HFFc6 (cell line): ENCODE results near the gene SEC61A2. TPM values are rescaled to one million over a fixed set of nuclear protein-coding genes. Genes with fewer than 3 reads are reported as not detected.
A peak's percentile ranks its signal among the peaks of the same experiment; 100 is the strongest.

Experiments
- DNase-seq: peaks from one replicate; pipeline ENCODE4 v3.0.0-alpha.2; 2018
- H3K27ac Mint-ChIP-seq: 2 replicates; pipeline ENCODE4 v1.8.0; 2020; ENCODE audit warnings: mild to moderate bottlenecking, mixed read lengths
- H3K27me3 Mint-ChIP-seq: 2 replicates; pipeline ENCODE4 v1.8.0; 2021; ENCODE audit warnings: mild to moderate bottlenecking, moderate library complexity, mixed read lengths; ENCODE audit not compliant: insufficient read depth
- H3K36me3 Mint-ChIP-seq: 2 replicates; pipeline ENCODE4 v1.8.0; 2021; ENCODE audit warnings: low read depth, mixed read lengths
- H3K4me1 Mint-ChIP-seq: 2 replicates; pipeline ENCODE4 v1.8.0; 2020; ENCODE audit warnings: low read depth, mixed read lengths
- H3K4me3 Mint-ChIP-seq: 2 replicates; pipeline ENCODE4 v1.8.0; 2020; ENCODE audit warnings: mild to moderate bottlenecking, moderate library complexity, mixed read lengths
- H3K9me3 Mint-ChIP-seq: 2 replicates; pipeline ENCODE4 v1.8.0; 2020; ENCODE audit warnings: mild to moderate bottlenecking, mixed read lengths
- CTCF ChIP-seq: fragments of 200-600 bp; sonication (generic); IDR thresholded peaks from 2 replicates; pipeline ENCODE4 v1.5.0; 2021; ENCODE audit warnings: antibody characterized with exemption, mild to moderate bottlenecking
- total RNA-seq, 6 experiments: library from RNA; stranded (reverse); fragmentation: NEBNext Ultra II Directional; extraction: Animal tissue kit (Norgen Biotek cat#: 25700); gene quantifications; 2 replicates in 1 of 6; 3 replicates in 5 of 6; pipeline ENCODE4 v1.2.3, GENCODE V29; 2021

The SEC61A2 gene
- total RNA-seq, 6 experiments from 2014 or later, result 9.3 to 11.2 (median 10.6) TPM

GRCh38 chr10:12097791-12098190 lies 31.7 kb upstream of the SEC61A2 start:
- peak; percentile 37 for DNase-seq
- TF ChIP-seq CTCF, result no peak
- Mint-ChIP-seq H3K4me1 (peaks cover 11% of the 10 kb centered on the region), H3K4me3 (no peak overlapping the region), H3K27me3 (no peaks in the 10 kb centered on the region; the same call in 1 of the 2 replicates), H3K36me3 (no peaks in the 10 kb centered on the region; the same call in 1 of the 2 replicates), H3K9me3 (no peaks in the 10 kb centered on the region), H3K27ac (no peak overlapping the region; the same call in 1 of the 2 replicates)

- no peaks in the 10 kb centered on the region for H3K9me3 Mint-ChIP-seq
- peaks cover 3% of the 10 kb centered on the region; the same call in 1 of the 2 replicates for H3K36me3 Mint-ChIP-seq
- H3K4me1 Mint-ChIP-seq, result peaks cover 11% of the 10 kb centered on the region
- H3K4me3 Mint-ChIP-seq, result no peak overlapping the region
- no peaks in the 10 kb centered on the region; the same call in 1 of the 2 replicates for H3K27me3 Mint-ChIP-seq
- DNase-seq, result no peak
- no peak overlapping the region for H3K27ac Mint-ChIP-seq
- no peak for TF ChIP-seq CTCF
Measured at GRCh38 chr10:12098966-12099365, 30.5 kb upstream of the SEC61A2 start.

- Mint-ChIP-seq H3K27ac (no peak overlapping the region), H3K4me3 (no peak overlapping the region), H3K27me3 (no peaks in the 10 kb centered on the region), H3K9me3 (no peaks in the 10 kb centered on the region), H3K4me1 (no peaks in the 10 kb centered on the region), H3K36me3 (peaks cover 5% of the 10 kb centered on the region; the same call in 1 of the 2 replicates)
- no peak for DNase-seq
- no peak for TF ChIP-seq CTCF
Measured at GRCh38 chr10:12103802-12104201, 25.7 kb upstream of the SEC61A2 start.

- no peak overlapping the region for H3K27ac Mint-ChIP-seq
- no peak for TF ChIP-seq CTCF
- no peaks in the 10 kb centered on the region for H3K9me3 Mint-ChIP-seq
- no peak for DNase-seq
- no peaks in the 10 kb centered on the region for H3K4me1 Mint-ChIP-seq
- H3K36me3 Mint-ChIP-seq, result peaks cover 17% of the 10 kb centered on the region
- no peaks in the 10 kb centered on the region for H3K27me3 Mint-ChIP-seq
- H3K4me3 Mint-ChIP-seq, result no peak overlapping the region
Measured at GRCh38 chr10:12107781-12108180, 21.7 kb upstream of the SEC61A2 start.

GRCh38 chr10:12109286-12109685 lies 20.2 kb upstream of the SEC61A2 start:
- no peaks in the 10 kb centered on the region for H3K27me3 Mint-ChIP-seq
- no peak overlapping the region for H3K27ac Mint-ChIP-seq
- TF ChIP-seq CTCF, result no peak
- H3K36me3 Mint-ChIP-seq, result peaks cover 13% of the 10 kb centered on the region; the same call in 1 of the 2 replicates
- no peaks in the 10 kb centered on the region for H3K4me1 Mint-ChIP-seq
- H3K4me3 Mint-ChIP-seq, result no peak overlapping the region
- DNase-seq, result no peak
- H3K9me3 Mint-ChIP-seq, result no peaks in the 10 kb centered on the region

- H3K36me3 Mint-ChIP-seq, result peaks cover 13% of the 10 kb centered on the region; the same call in 1 of the 2 replicates
- no peak overlapping the region for H3K4me3 Mint-ChIP-seq
- TF ChIP-seq CTCF, result no peak
- H3K27me3 Mint-ChIP-seq, result no peaks in the 10 kb centered on the region
- no peak overlapping the region for H3K27ac Mint-ChIP-seq
- no peak for DNase-seq
- H3K4me1 Mint-ChIP-seq, result no peaks in the 10 kb centered on the region
- H3K9me3 Mint-ChIP-seq, result no peaks in the 10 kb centered on the region
Measured at GRCh38 chr10:12111528-12111927, 17.9 kb upstream of the SEC61A2 start.
